GM12878 (cell line): Measurements from ENCODE around the gene DDR2.

Experiments used
- CREB1 ChIP-seq: IDR thresholded peaks from 2 replicates; pipeline ENCODE4 v1.6.1; 2012; ENCODE audit warnings: low read depth, mild to moderate bottlenecking, inconsistent platforms
- HCFC1 ChIP-seq: fragments of 150-350 bp; IDR thresholded peaks from 2 replicates; pipeline ENCODE4 v1.6.1; 2014; ENCODE audit warnings: low read length

GRCh38 chr1:162690672-162691434, 58.6 kb downstream of the DDR2 start:
- no peak for TF ChIP-seq HCFC1
- TF ChIP-seq CREB1, result no peak
